Caco-2 (cell line): ENCODE results near the gene AANAT. TPM values are rescaled to one million over a fixed set of nuclear protein-coding genes. Genes with fewer than 3 reads are reported as not detected.

ENCODE experiments used
- BruUV-seq: library from RNA; stranded (reverse); fragments of 400-500 nt; replicated peaks from 2 replicates; lab custom pipeline; 2021; lab: Mats Ljungman, UMichigan
- CTCF ChIA-PET: fragments of 300-600 bp; sonication (Branson Sonifier 250); formaldehyde crosslinking; loops from one replicate; lab custom pipeline; 2022; ENCODE audit warnings: antibody characterized with exemption; lab: Charles Lee
- POLR2A ChIA-PET: fragments of 300-600 bp; sonication (Branson Sonifier 250); formaldehyde crosslinking; loops from one replicate; lab custom pipeline; 2022; ENCODE audit warnings: antibody characterized with exemption; lab: Charles Lee
- DNase-seq, 2 experiments: peaks; one replicate each; pipeline versions ENCODE4 v3.0.0 to v3.0.0-alpha.2; 2020 to 2022
- H3K27me3 ChIP-seq: replicated peaks from 2 replicates; pipeline ENCODE4 v1.6.0; 2011; ENCODE audit warnings: low read length; ENCODE audit not compliant: control insufficient read depth, insufficient read depth
- H3K36me3 ChIP-seq: 2 replicates; pipeline ENCODE4 v1.5.1; 2011; ENCODE audit warnings: low read length; ENCODE audit not compliant: control insufficient read depth, insufficient read depth
- H3K4me1 ChIP-seq: fragments of 250-450 bp; sonication (Bioruptor Pico); 2 replicates; pipeline ENCODE4 v1.5.1; 2020; ENCODE audit warnings: mild to moderate bottlenecking
- H3K4me3 ChIP-seq: 2 replicates; pipeline ENCODE4 v1.5.1; 2011; ENCODE audit warnings: low read depth, mild to moderate bottlenecking, control low read depth, low read length
- H3K9me3 ChIP-seq: fragments of 250-450 bp; sonication (Bioruptor Pico); 2 replicates; pipeline ENCODE4 v1.5.1; 2020; ENCODE audit warnings: mild to moderate bottlenecking, moderate library complexity
- H3K27ac Mint-ChIP-seq: one replicate; pipeline ENCODE4 v1.8.0; 2022; ENCODE audit warnings: mixed read lengths; ENCODE audit not compliant: unreplicated experiment
- H3K27me3 Mint-ChIP-seq: one replicate; pipeline ENCODE4 v1.8.0; 2022; ENCODE audit warnings: mixed read lengths; ENCODE audit not compliant: insufficient read depth, unreplicated experiment
- H3K36me3 Mint-ChIP-seq: one replicate; pipeline ENCODE4 v1.8.0; 2022; ENCODE audit warnings: mild to moderate bottlenecking, mixed read lengths; ENCODE audit not compliant: insufficient read depth, unreplicated experiment
- H3K4me1 Mint-ChIP-seq: one replicate; pipeline ENCODE4 v1.8.0; 2022; ENCODE audit warnings: low read depth, mixed read lengths; ENCODE audit not compliant: unreplicated experiment
- H3K4me3 Mint-ChIP-seq: one replicate; pipeline ENCODE4 v1.8.0; 2022; ENCODE audit warnings: mild to moderate bottlenecking, moderate library complexity, mixed read lengths; ENCODE audit not compliant: unreplicated experiment
- H3K9me3 Mint-ChIP-seq: one replicate; pipeline ENCODE4 v1.8.0; 2022; ENCODE audit warnings: mixed read lengths; ENCODE audit not compliant: unreplicated experiment
- CTCF ChIP-seq, 2 experiments: fragments of 200-600 bp in 1 of 2; IDR thresholded peaks; 1 replicate in 1 of 2; 2 replicates in 1 of 2; pipeline versions ENCODE4 v1.5.1 to v1.8.0; 2011 to 2022; ENCODE audit warnings: antibody characterized with exemption in 1 of 2, control low read depth in 1 of 2, inconsistent platforms in 1 of 2, low read depth in 1 of 2, low read length in 1 of 2, mild to moderate bottlenecking in 1 of 2, moderate library complexity in 1 of 2; ENCODE audit not compliant: insufficient read depth in 1 of 2, severe bottlenecking in 1 of 2, unreplicated experiment in 1 of 2
- intact Hi-C: fragments of 100-400 bp; cut with micrococcal nuclease; formaldehyde crosslinking; loops from one replicate; pipeline ENCODE4 v1.10.0; 2022; ENCODE audit not compliant: unreplicated experiment
- total RNA-seq: library from RNA; stranded (reverse); gene quantifications from 2 replicates; pipeline ENCODE4 v1.2.3, GENCODE V29; 2022

The AANAT gene
- total RNA-seq, 1 experiment from 2014 or later: not detected

GRCh38 chr17:76431509-76431908, 35.9 kb upstream of the AANAT start:
- Mint-ChIP-seq H3K36me3 (no peaks in the 10 kb centered on the region), H3K27ac (no peak overlapping the region), H3K27me3 (no peaks in the 10 kb centered on the region), H3K9me3 (no peaks in the 10 kb centered on the region), H3K4me3 (no peak overlapping the region), H3K4me1 (peaks cover 6% of the 10 kb centered on the region)
- intact Hi-C loops: no loop called here
- CTCF ChIA-PET: no interaction called here
- POLR2A ChIA-PET: interaction anchor here (0.6 kb wide), 1 partner anchor 14 kb away, joined by 3 read pairs; no protein-coding TSS in a partner anchor
- BruUV-seq: no TSS peak
- H3K36me3 ChIP-seq: no peaks in the 10 kb centered on the region
- no peaks in the 10 kb centered on the region for H3K4me1 ChIP-seq
- TF ChIP-seq CTCF (IDR thresholded peaks at IDR 0.05; ENCODE audit: insufficient read depth in 1 of 2, low read depth in 1 of 2, low read length in 1 of 2, severe bottlenecking in 1 of 2, unreplicated experiment in 1 of 2): no peak
- no peak overlapping the region for H3K4me3 ChIP-seq
- DNase-seq: no peak
- H3K27me3 ChIP-seq: no peaks in the 10 kb centered on the region
- H3K9me3 ChIP-seq: no peaks in the 10 kb centered on the region

- H3K4me3 Mint-ChIP-seq: no peak overlapping the region
- H3K9me3 Mint-ChIP-seq: no peaks in the 10 kb centered on the region
- Histone ChIP-seq H3K27me3 (no peaks in the 10 kb centered on the region), H3K9me3 (no peaks in the 10 kb centered on the region), H3K4me3 (no peak overlapping the region), H3K36me3 (no peaks in the 10 kb centered on the region), H3K4me1 (no peaks in the 10 kb centered on the region)
- H3K36me3 Mint-ChIP-seq: no peaks in the 10 kb centered on the region
- intact Hi-C loops: no loop called here
- POLR2A ChIA-PET: interaction anchor here (0.6 kb wide), 1 partner anchor 13 kb away, joined by 3 read pairs; no protein-coding TSS in a partner anchor
- H3K4me1 Mint-ChIP-seq: peaks cover 6% of the 10 kb centered on the region
- BruUV-seq: no TSS peak
- no peaks in the 10 kb centered on the region for H3K27me3 Mint-ChIP-seq
- TF ChIP-seq CTCF (IDR thresholded peaks at IDR 0.05; ENCODE audit: insufficient read depth in 1 of 2, low read depth in 1 of 2, low read length in 1 of 2, severe bottlenecking in 1 of 2, unreplicated experiment in 1 of 2): no peak
- CTCF ChIA-PET: no interaction called here
- DNase-seq: no peak
- no peak overlapping the region for H3K27ac Mint-ChIP-seq
Measured at GRCh38 chr17:76432004-76432403, 35.4 kb upstream of the AANAT start.

DNA sequence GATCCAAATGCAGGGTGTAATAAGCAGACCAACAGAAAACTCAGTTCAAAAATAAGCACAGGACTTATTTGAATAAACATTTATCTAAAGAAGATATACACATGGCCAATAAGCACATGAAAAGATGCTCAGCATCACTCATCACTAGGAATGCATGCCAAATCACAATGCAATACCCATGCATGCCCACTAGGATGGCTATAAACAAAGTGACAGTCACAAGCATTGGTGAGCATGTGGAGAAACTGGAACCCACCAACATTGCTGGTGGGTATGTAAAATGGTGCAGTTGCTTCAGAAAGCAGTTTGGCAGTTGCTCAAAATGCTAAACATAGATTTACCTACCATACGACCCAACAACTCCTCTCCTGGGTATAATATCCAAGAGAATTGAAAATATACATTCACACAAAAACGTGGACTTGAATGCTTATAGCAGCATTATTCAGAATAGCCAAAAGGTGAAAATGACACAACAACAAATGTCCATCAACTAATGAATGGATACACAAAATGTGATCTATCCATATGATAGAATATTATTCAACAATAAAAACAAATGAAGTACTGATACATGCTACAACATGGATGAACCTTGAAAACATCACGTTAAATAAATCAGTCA, 34.6 kb upstream of the AANAT start:
- H3K9me3 ChIP-seq: no peaks in the 10 kb centered on the region
- Mint-ChIP-seq H3K9me3 (no peaks in the 10 kb centered on the region), H3K27ac (no peak overlapping the region), H3K36me3 (no peaks in the 10 kb centered on the region), H3K4me1 (peaks cover 6% of the 10 kb centered on the region), H3K27me3 (no peaks in the 10 kb centered on the region), H3K4me3 (no peak overlapping the region)
- no peaks in the 10 kb centered on the region for H3K4me1 ChIP-seq
- peak in 1 of 2 experiments; percentile 18 for DNase-seq
- H3K36me3 ChIP-seq: no peaks in the 10 kb centered on the region
- intact Hi-C loops: no loop called here
- peak; percentile 41 to 46 for TF ChIP-seq CTCF (IDR thresholded peaks at IDR 0.05; ENCODE audit: insufficient read depth in 1 of 2, low read depth in 1 of 2, low read length in 1 of 2, severe bottlenecking in 1 of 2, unreplicated experiment in 1 of 2)
- BruUV-seq: no TSS peak
- CTCF ChIA-PET: no interaction called here
- H3K4me3 ChIP-seq: no peak overlapping the region
- POLR2A ChIA-PET: no interaction called here
- H3K27me3 ChIP-seq: no peaks in the 10 kb centered on the region
